ENCODE results near the gene UBASH3B.

- TF ChIP-seq CTCF (IDR thresholded peaks at IDR 0.05; ENCODE audit: poor library complexity) = no peak
- no peak for TF ChIP-seq EZH2 (IDR thresholded peaks at IDR 0.05; ENCODE audit: borderline replicate concordance)
Measured at GRCh38 chr11:122653916-122654585, 1.5 kb upstream of the UBASH3B start.
